Osteocyte (in vitro differentiated cells): ENCODE measurements around the gene DHRS12. TPM values are rescaled to one million over a fixed set of nuclear protein-coding genes. Genes with fewer than 3 reads are reported as not detected.
A peak's percentile ranks its signal among the peaks of the same experiment; 100 is the strongest.

Experiments used
- DNase-seq: peaks from one replicate; pipeline ENCODE4 v3.0.0; 2021; ENCODE audit warnings: mixed read lengths; ENCODE audit not compliant: unreplicated experiment; ENCODE audit errors: extremely low spot score
- H3K27ac Mint-ChIP-seq: one replicate; pipeline ENCODE4 v1.8.0; 2021; ENCODE audit warnings: mild to moderate bottlenecking, mixed read lengths; ENCODE audit not compliant: unreplicated experiment
- H3K27me3 Mint-ChIP-seq: one replicate; pipeline ENCODE4 v1.8.0; 2021; ENCODE audit warnings: mixed read lengths; ENCODE audit not compliant: unreplicated experiment
- H3K36me3 Mint-ChIP-seq: one replicate; pipeline ENCODE4 v1.8.0; 2021; ENCODE audit warnings: mixed read lengths; ENCODE audit not compliant: unreplicated experiment
- H3K4me1 Mint-ChIP-seq: one replicate; pipeline ENCODE4 v1.8.0; 2021; ENCODE audit warnings: mixed read lengths; ENCODE audit not compliant: unreplicated experiment
- H3K4me3 Mint-ChIP-seq: one replicate; pipeline ENCODE4 v1.8.0; 2021; ENCODE audit warnings: mild to moderate bottlenecking, moderate library complexity, mixed read lengths; ENCODE audit not compliant: unreplicated experiment
- H3K9me3 Mint-ChIP-seq: one replicate; pipeline ENCODE4 v1.8.0; 2021; ENCODE audit warnings: mixed read lengths; ENCODE audit not compliant: unreplicated experiment
- CTCF ChIP-seq: fragments of 200-600 bp; sonication (generic); IDR thresholded peaks from 2 replicates; pipeline ENCODE4 v1.5.0; 2021; ENCODE audit warnings: antibody characterized with exemption, mild to moderate bottlenecking, moderate library complexity
- total RNA-seq: library from RNA; stranded (reverse); gene quantifications from 2 replicates; pipeline ENCODE4 v1.2.1, GENCODE V29; 2021

DHRS12 gene
- total RNA-seq, 1 donor from 2014 or later: 9.2 TPM

GRCh38 chr13:51845574-51846318 lies 41.8 kb upstream of the DHRS12 start:
- no peak overlapping the region for H3K27ac Mint-ChIP-seq
- H3K27me3 Mint-ChIP-seq: peaks cover 9% of the 10 kb centered on the region
- no peaks in the 10 kb centered on the region for H3K36me3 Mint-ChIP-seq
- H3K9me3 Mint-ChIP-seq: no peaks in the 10 kb centered on the region
- peak; percentile 78 for DNase-seq
- no peak overlapping the region for H3K4me3 Mint-ChIP-seq
- peaks cover 15% of the 10 kb centered on the region for H3K4me1 Mint-ChIP-seq
- no peak for TF ChIP-seq CTCF

GRCh38 chr13:51844862-51845573 lies 41.1 kb upstream of the DHRS12 start, which contains the start of gene TMEM272:
Gene TMEM272, minus strand, starts transcription at chr13:51845177. Its CDS starts 6,647 bp downstream, at chr13:51838530.
- Mint-ChIP-seq H3K9me3 (no peaks in the 10 kb centered on the region), H3K36me3 (no peaks in the 10 kb centered on the region), H3K4me3 (no peak within 1 kb of the TSS), H3K27ac (no peak within 1 kb of the TSS), H3K27me3 (peaks cover 9% of the 10 kb centered on the region), H3K4me1 (peaks cover 15% of the 10 kb centered on the region)
- peak; percentile 87 for DNase-seq
- peak; percentile 76 for TF ChIP-seq CTCF

GRCh38 chr13:51843529-51843928 lies 39.6 kb upstream of the DHRS12 start:
- Mint-ChIP-seq H3K4me1 (peaks cover 9% of the 10 kb centered on the region), H3K9me3 (no peaks in the 10 kb centered on the region), H3K4me3 (no peak overlapping the region)

GRCh38 chr13:51841732-51842131 lies 37.8 kb upstream of the DHRS12 start:
- Mint-ChIP-seq H3K4me3 (no peak overlapping the region), H3K4me1 (peaks cover 11% of the 10 kb centered on the region), H3K27ac (no peak overlapping the region), H3K36me3 (no peaks in the 10 kb centered on the region), H3K27me3 (peaks cover 9% of the 10 kb centered on the region), H3K9me3 (no peaks in the 10 kb centered on the region)
- no peak for DNase-seq
- no peak for TF ChIP-seq CTCF

More at GRCh38 chr13:51843529-51843928, 39.6 kb upstream of the DHRS12 start:
- Mint-ChIP-seq H3K36me3 (no peaks in the 10 kb centered on the region), H3K27ac (no peak overlapping the region), H3K27me3 (peaks cover 9% of the 10 kb centered on the region)
- no peak for TF ChIP-seq CTCF
- no peak for DNase-seq

DNA sequence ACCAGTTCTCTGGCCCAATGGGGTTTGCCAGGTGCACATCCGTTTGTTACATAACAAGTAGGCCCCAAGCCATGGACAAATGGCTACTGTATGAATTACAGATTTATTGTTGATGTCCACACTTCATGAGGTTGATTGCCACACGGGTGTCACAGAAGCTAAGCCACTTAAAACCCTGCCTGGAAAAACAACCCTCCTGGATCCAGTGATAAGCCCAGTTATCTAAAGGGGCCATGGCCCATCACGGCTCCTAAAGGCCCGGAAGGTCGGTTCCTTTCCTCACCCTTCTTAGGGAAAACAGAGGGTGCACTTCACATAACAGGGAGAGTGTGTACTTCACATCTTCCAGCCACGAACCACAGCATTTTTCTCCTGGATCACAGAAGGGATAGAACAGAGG lies 37.0 kb upstream of the DHRS12 start:
- no peak overlapping the region for H3K4me3 Mint-ChIP-seq
- H3K4me1 Mint-ChIP-seq: peaks cover 11% of the 10 kb centered on the region
- H3K9me3 Mint-ChIP-seq: no peaks in the 10 kb centered on the region
- peaks cover 9% of the 10 kb centered on the region for H3K27me3 Mint-ChIP-seq
- TF ChIP-seq CTCF: no peak
- no peak overlapping the region for H3K27ac Mint-ChIP-seq
- no peaks in the 10 kb centered on the region for H3K36me3 Mint-ChIP-seq
- DNase-seq: no peak
